Mucosa of gallbladder (tissue), 1 donor: ENCODE data around the gene PARVG. TPM values are rescaled to one million over a fixed set of nuclear protein-coding genes. Genes with fewer than 3 reads are reported as not detected.

Source experiments
- DNase-seq: peaks from one replicate; pipeline ENCODE4 v3.0.0-alpha.2; 2020; ENCODE audit warnings: low spot score
- total RNA-seq: library from RNA; stranded (reverse); gene quantifications from one replicate; pipeline ENCODE4 v1.2.1, GENCODE V29; 2021
- donor health status: DM: no; HTN: no; CAD: no.

The PARVG gene
- total RNA-seq, 1 donor from 2014 or later, result 23.3 TPM

GRCh38 chr22:44195189-44195871 is 14.6 kb downstream of the PARVG start:
- no peak for DNase-seq

GRCh38 chr22:44196241-44196640 is 15.5 kb downstream of the PARVG start:
- DNase-seq, result no peak

- DNase-seq, result no peak
Measured at GRCh38 chr22:44196731-44197131, 16.0 kb downstream of the PARVG start.

DNA sequence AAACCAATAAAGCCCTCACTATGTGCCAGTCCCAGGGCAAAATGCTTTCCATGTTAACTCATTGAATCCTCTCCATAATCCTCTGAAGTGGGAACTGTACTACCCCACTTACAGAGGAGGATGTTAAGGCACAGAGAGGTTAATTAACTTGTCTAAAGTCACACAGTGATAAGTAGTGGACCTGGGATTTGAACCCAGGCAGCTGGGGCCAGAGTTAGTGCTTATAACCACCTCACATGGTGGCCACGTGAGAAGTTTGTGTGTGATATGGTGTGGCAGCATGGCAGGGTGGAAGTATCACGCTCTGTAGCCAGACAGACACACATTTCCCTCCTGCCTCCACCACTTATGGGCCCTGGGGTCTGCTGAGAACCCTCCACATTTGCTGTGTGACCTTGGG is 16.5 kb downstream of the PARVG start:
- no peak for DNase-seq

GRCh38 chr22:44199164-44199563 is 18.4 kb downstream of the PARVG start:
- DNase-seq, result no peak

- no peak for DNase-seq
Measured at GRCh38 chr22:44199866-44200265, 19.1 kb downstream of the PARVG start.

DNA sequence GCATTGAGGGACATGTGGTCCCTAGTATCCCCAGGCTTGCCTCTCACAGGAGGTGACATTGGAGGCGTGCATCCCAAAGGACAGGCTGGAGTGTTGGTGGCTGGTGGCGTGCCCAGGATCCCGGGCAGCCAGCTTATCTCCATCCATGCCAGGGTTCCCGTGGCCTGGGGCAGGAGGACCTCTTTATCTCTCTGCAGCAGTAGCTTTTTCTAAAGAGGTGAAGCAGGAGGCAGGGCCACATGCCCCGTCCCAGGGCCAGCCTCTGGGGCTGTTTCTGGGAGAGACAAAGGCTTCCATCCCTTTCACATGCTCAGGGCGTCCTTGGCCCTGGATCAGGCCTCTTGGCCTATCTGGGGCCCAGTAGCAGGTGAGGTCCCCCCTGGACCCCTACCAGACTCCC is 19.7 kb downstream of the PARVG start:
- no peak for DNase-seq

- no peak for DNase-seq
Measured at GRCh38 chr22:44200855-44201550, 20.3 kb downstream of the PARVG start.

GRCh38 chr22:44201665-44202064 is 20.9 kb downstream of the PARVG start:
- no peak for DNase-seq

GRCh38 chr22:44202261-44202789 is 21.6 kb downstream of the PARVG start:
- no peak for DNase-seq

DNA sequence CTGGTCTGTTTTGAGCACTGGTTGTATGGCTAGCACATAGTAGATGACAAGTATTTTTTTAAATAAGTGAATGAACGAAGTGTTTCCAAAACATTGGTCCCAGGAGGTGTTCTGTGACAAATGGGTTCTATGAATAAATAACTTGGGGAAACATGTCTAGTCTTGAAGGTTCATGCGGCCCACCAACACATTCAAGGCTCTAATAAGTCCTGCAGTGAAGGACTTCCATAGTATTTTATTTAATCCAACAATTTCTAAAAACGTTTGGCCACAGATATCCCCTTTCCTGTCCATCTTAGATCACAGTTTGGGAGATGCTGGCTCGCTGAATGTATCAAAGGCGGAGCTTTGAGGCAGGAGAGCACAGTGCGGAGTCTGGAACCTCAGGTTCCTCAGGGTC is 22.5 kb downstream of the PARVG start:
- no peak for DNase-seq

DNA sequence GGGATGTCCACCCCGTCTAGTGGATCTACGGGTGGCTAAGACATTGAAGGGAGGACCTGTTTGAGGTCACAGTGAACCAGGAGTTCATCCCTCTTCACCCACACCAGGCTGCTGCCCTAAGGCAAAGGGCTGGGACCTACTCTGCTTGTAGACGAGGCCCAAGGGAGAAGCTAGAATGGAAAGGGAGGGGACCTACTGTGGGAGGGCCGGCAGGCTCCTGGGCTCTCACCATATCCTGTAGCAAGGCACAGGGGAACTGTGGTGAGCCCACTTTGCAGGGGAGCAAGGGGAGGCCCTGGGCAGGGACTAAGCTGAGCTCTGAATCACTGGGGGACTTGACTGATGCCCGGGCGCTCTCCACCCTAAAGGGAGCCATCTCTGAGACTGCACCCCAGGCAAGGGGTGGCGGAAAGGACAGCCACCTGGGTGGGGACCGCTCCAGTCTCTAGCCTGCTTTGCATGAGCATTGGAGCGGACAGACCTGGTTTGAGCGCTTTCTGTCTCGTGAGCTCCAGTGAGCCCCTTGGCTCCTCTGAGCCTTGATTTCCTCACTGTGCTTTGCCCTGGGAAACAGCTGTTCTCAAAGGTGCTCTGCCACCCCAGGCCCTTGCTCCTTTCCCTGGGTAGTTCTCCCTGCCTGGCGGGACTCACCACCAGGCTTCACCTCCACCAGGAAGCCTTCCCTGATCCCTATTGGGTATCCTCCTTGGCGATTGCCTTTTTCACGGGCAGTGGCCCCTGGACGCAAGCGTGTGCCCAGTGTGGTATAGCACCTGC is 24.2 kb downstream of the PARVG start:
- DNase-seq, result no peak

- DNase-seq, result no peak
Measured at GRCh38 chr22:44205516-44206329, 25.0 kb downstream of the PARVG start.

GRCh38 chr22:44206330-44206645 is 25.6 kb downstream of the PARVG start:
- no peak for DNase-seq

- no peak for DNase-seq
Measured at GRCh38 chr22:44206696-44207095, 26.0 kb downstream of the PARVG start.

DNA sequence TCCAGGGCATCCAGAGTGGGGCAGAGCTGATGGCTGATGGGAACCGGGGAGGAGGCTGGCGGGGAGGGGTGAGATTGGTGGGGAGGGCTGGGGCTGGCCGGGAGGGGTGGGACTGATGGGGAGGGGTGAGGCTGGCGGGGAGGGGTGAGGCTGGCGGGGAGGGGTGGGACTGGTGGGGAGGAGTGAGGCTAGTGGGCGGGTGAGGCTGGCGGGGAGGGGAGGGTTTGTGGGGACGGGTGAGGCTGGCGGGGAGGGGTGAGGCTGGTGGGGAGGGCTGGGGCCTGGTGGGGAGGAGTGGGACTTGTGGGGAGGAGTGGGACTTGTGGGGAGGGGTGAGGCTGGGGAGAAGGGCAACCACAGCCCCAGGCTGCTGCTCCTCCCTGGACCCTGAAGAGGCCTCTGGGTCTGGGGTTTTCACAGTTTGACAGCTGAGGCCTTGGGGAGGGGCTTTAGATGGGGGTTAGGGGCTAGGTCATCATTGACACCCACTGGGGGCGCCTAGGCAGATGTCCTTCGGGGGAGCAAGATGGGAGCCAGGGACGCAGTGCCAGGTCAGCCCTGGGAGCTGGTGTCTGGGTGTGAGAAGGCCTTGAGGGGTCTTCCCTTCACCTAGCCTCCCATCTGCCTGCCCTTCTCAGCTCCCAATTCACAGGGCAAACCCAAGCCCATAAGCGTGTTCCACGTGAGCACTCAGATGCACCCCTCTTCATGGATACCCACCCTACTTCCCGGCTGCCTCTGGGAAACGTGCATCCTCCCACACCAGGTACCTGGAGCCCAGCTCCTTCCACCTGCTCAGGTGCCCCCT is 26.7 kb downstream of the PARVG start:
- no peak for DNase-seq

- no peak for DNase-seq
Measured at GRCh38 chr22:44207981-44208317, 27.2 kb downstream of the PARVG start.

DNA sequence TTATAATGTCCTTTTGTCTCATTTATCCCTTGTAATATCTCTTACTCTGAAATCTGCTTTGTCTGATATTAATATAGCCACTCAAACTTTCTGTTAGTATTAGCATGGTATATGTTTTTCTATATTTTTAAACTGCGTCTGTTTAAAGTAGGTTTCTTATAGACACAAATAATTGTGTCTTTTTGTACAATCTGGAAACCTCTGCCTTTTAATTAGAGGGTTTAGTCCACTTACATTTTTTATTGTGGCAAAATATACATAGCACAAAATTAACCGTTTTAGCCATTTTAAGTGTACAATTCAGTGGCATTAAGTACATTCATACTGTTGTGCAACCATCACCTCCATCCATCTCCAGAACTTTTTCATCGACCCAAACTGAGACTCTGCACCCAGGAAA is 28.6 kb downstream of the PARVG start:
- no peak for DNase-seq

GRCh38 chr22:44210722-44211121 is 30.0 kb downstream of the PARVG start:
- DNase-seq, result no peak

- no peak for DNase-seq
Measured at GRCh38 chr22:44211256-44211945, 30.7 kb downstream of the PARVG start.
